Measurements from ENCODE around the gene FREM1. TPM values are rescaled to one million over a fixed set of nuclear protein-coding genes. Genes with fewer than 3 reads are reported as not detected.

The FREM1 gene
- total RNA-seq, 1 donor from 2014 or later: 62.9 TPM

- Mint-ChIP-seq H3K9me3 (peaks cover 9% of the 10 kb centered on the region), H3K27me3 (ENCODE audit: low read depth) (no peaks in the 10 kb centered on the region), H3K36me3 (peaks cover 62% of the 10 kb centered on the region), H3K4me1 (no peaks in the 10 kb centered on the region), H3K27ac (no peak overlapping the region), H3K4me3 (no peak overlapping the region)
- DNase-seq (ENCODE audit: low spot score in 2 of 2, unreplicated experiment in 2 of 2): no peak
- TF ChIP-seq, protein P1, sequence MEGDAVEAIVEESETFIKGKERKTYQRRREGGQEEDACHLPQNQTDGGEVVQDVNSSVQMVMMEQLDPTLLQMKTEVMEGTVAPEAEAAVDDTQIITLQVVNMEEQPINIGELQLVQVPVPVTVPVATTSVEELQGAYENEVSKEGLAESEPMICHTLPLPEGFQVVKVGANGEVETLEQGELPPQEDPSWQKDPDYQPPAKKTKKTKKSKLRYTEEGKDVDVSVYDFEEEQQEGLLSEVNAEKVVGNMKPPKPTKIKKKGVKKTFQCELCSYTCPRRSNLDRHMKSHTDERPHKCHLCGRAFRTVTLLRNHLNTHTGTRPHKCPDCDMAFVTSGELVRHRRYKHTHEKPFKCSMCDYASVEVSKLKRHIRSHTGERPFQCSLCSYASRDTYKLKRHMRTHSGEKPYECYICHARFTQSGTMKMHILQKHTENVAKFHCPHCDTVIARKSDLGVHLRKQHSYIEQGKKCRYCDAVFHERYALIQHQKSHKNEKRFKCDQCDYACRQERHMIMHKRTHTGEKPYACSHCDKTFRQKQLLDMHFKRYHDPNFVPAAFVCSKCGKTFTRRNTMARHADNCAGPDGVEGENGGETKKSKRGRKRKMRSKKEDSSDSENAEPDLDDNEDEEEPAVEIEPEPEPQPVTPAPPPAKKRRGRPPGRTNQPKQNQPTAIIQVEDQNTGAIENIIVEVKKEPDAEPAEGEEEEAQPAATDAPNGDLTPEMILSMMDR (IDR thresholded peaks at IDR 0.05; ENCODE audit: unreplicated experiment): no peak
Observed at GRCh38 chr9:14843163-14843562, 67.1 kb downstream of the FREM1 start.

DNA sequence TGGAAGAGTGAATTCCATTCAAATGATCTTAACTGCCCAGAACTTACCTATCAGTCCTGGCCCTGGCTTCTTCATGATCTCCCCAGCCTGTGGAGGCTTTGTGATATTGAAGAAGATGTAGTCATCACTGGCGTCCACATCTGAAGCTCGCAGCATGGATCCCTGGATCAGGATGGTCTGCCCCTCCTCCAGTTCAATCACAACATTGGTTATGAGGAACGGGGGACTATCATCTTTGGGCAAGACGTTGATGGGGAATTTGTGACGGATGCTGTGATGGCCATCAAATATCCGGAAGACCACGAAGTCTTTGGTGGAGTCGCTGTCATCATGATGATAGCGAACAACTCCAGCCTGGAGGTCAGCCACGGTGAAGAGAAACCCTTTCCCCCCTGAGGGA lies 68.0 kb downstream of the FREM1 start:
- no peak for DNase-seq (ENCODE audit: low spot score in 2 of 2, unreplicated experiment in 2 of 2)
- TF ChIP-seq, protein P1 (IDR thresholded peaks at IDR 0.05; ENCODE audit: unreplicated experiment): no peak
- Mint-ChIP-seq H3K27ac (no peak overlapping the region), H3K27me3 (ENCODE audit: low read depth) (no peaks in the 10 kb centered on the region), H3K4me3 (no peak overlapping the region), H3K9me3 (peaks cover 9% of the 10 kb centered on the region), H3K4me1 (no peaks in the 10 kb centered on the region), H3K36me3 (peaks cover 60% of the 10 kb centered on the region)

- no peak overlapping the region for H3K27ac Mint-ChIP-seq
- TF ChIP-seq, protein P1 (IDR thresholded peaks at IDR 0.05; ENCODE audit: unreplicated experiment): no peak
- no peak for DNase-seq (ENCODE audit: low spot score in 2 of 2, unreplicated experiment in 2 of 2)
Observed at GRCh38 chr9:14838701-14839100, 71.5 kb downstream of the FREM1 start.

GRCh38 chr9:14836885-14837284 lies 73.3 kb downstream of the FREM1 start:
- Mint-ChIP-seq H3K36me3 (peaks cover 56% of the 10 kb centered on the region), H3K9me3 (peaks cover 2% of the 10 kb centered on the region), H3K4me1 (no peaks in the 10 kb centered on the region), H3K27ac (no peak overlapping the region), H3K27me3 (ENCODE audit: low read depth) (no peaks in the 10 kb centered on the region), H3K4me3 (no peak overlapping the region)
- DNase-seq (ENCODE audit: low spot score in 2 of 2, unreplicated experiment in 2 of 2): no peak
- TF ChIP-seq, protein P1 (IDR thresholded peaks at IDR 0.05; ENCODE audit: unreplicated experiment): no peak

More at GRCh38 chr9:14838701-14839100, 71.5 kb downstream of the FREM1 start:
- H3K4me1 Mint-ChIP-seq: no peaks in the 10 kb centered on the region
- peaks cover 62% of the 10 kb centered on the region for H3K36me3 Mint-ChIP-seq
- H3K4me3 Mint-ChIP-seq: no peak overlapping the region
- H3K27me3 Mint-ChIP-seq (ENCODE audit: low read depth): no peaks in the 10 kb centered on the region
- peaks cover 2% of the 10 kb centered on the region for H3K9me3 Mint-ChIP-seq

DNA sequence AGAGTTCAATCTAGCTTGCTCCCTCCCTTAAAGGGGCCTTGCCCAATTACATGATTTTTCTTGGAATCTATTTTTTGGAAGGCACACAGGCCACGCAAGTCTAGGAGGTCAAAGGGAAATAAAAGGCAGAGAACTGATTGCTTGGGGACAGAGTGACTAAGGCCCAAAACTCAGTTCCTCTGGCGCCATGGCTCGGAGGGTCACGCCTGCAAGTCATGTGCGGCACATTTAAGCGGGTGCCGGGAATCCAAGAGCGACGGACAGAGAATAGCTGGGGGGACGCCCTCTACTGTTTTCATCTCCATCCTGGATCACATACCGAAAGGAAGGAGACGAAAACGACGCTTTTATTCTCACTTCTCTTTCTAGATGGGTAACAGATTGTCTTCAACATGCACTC lies 78.6 kb downstream of the FREM1 start:
- no peak for DNase-seq (ENCODE audit: low spot score in 2 of 2, unreplicated experiment in 2 of 2)
- H3K27ac Mint-ChIP-seq: no peak overlapping the region
- H3K9me3 Mint-ChIP-seq: peaks cover 12% of the 10 kb centered on the region
- no peaks in the 10 kb centered on the region for H3K4me1 Mint-ChIP-seq
- peaks cover 60% of the 10 kb centered on the region for H3K36me3 Mint-ChIP-seq
- no peaks in the 10 kb centered on the region for H3K27me3 Mint-ChIP-seq (ENCODE audit: low read depth)
- TF ChIP-seq, protein P1 (IDR thresholded peaks at IDR 0.05; ENCODE audit: unreplicated experiment): no peak
- no peak overlapping the region for H3K4me3 Mint-ChIP-seq

- peaks cover 62% of the 10 kb centered on the region for H3K36me3 Mint-ChIP-seq
- peaks cover 12% of the 10 kb centered on the region for H3K9me3 Mint-ChIP-seq
- H3K27me3 Mint-ChIP-seq (ENCODE audit: low read depth): no peaks in the 10 kb centered on the region
- H3K4me1 Mint-ChIP-seq: no peaks in the 10 kb centered on the region
- H3K4me3 Mint-ChIP-seq: no peak overlapping the region
- TF ChIP-seq, protein P1 (IDR thresholded peaks at IDR 0.05; ENCODE audit: unreplicated experiment): no peak
- no peak overlapping the region for H3K27ac Mint-ChIP-seq
- DNase-seq (ENCODE audit: low spot score in 2 of 2, unreplicated experiment in 2 of 2): no peak
Observed at GRCh38 chr9:14831074-14831473, 79.2 kb downstream of the FREM1 start.

All from mesothelial cell of epicardium (in vitro differentiated cells).